ENCODE measurements around the gene RASL12. TPM values are rescaled to one million over a fixed set of nuclear protein-coding genes. Genes with fewer than 3 reads are reported as not detected.

RASL12 gene
- total RNA-seq, 2 donors from 2014 or later, result 3.1 to 6.7 TPM

DNA sequence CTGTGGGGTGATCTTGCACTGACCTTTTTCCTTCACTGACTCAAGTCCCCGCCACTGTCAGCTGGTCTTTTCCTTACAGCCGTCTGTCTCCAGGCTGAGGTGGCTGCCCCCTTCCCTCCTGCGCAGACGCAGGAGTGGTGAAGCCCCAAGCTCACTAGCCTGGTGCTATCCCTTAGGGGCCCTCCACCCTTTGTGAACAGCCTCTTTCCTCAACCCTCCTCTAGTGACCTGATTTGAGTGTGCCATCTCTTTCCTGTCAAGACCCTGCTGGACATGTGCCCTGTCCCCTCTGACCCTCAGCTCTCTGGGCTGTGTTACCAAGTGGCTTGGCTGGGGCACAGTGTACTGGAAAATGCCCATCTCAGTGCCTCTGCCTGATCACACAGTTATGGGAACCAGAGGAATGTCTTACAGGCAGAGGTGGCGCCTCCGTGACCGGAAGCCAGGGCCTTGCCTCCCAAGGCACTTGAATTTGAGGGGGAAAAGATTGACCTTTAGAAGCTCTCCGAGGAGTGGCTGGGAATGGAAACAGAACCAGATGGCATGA, 17.5 kb upstream of the RASL12 start:
- peaks cover 21% of the 10 kb centered on the region for H3K4me1 ChIP-seq
- no peak for DNase-seq
- H3K9me3 ChIP-seq, result no peaks in the 10 kb centered on the region
- no peaks in the 10 kb centered on the region for H3K36me3 ChIP-seq
- no peak overlapping the region for H3K27ac ChIP-seq
- no peak overlapping the region for H3K4me3 ChIP-seq
- TF ChIP-seq, protein P1, sequence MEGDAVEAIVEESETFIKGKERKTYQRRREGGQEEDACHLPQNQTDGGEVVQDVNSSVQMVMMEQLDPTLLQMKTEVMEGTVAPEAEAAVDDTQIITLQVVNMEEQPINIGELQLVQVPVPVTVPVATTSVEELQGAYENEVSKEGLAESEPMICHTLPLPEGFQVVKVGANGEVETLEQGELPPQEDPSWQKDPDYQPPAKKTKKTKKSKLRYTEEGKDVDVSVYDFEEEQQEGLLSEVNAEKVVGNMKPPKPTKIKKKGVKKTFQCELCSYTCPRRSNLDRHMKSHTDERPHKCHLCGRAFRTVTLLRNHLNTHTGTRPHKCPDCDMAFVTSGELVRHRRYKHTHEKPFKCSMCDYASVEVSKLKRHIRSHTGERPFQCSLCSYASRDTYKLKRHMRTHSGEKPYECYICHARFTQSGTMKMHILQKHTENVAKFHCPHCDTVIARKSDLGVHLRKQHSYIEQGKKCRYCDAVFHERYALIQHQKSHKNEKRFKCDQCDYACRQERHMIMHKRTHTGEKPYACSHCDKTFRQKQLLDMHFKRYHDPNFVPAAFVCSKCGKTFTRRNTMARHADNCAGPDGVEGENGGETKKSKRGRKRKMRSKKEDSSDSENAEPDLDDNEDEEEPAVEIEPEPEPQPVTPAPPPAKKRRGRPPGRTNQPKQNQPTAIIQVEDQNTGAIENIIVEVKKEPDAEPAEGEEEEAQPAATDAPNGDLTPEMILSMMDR (IDR thresholded peaks at IDR 0.05), result no peak
- H3K27me3 ChIP-seq, result no peaks in the 10 kb centered on the region
- intact Hi-C loops (cut with DNase I), result no loop called here
- peak overlapping the region in 1 of 2 donors; percentile 13 for H3K9ac ChIP-seq (ENCODE audit: low read depth in 2 of 2, low read length in 2 of 2)

DNA sequence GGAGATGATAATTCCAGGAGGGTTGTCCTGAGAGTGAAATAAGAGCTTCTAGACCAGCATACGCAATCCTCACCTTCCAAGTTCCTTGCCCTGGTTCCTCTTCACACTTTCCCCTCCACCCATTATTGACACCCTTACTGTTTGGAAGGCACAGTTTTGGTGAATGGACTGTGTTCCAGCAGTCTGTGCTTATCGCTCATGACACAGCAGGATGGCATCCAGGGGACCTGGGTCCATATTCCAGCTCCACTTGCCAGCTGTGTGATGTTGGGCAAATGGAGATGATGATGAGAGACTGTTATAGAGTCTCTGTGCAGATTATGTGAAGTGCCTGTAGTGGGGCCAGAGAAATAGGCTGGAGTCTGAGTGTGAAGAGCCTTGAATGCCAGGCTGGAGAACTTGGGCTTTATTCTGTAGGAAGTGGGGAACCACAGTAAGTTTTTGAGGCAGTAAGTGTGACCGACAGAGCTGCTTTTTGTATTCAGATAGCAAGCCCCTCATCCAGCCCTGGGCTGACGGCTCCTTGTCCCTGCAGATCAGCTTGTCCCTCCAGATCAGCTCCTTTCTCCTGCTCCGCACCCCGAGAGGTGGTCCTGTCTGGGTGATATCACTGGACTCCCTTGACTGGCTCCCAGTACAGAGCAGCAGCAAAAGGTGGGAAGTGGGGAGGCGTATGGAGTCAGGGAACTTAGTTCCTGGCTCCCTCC, 16.9 kb upstream of the RASL12 start:
- no peaks in the 10 kb centered on the region for H3K9me3 ChIP-seq

DNA sequence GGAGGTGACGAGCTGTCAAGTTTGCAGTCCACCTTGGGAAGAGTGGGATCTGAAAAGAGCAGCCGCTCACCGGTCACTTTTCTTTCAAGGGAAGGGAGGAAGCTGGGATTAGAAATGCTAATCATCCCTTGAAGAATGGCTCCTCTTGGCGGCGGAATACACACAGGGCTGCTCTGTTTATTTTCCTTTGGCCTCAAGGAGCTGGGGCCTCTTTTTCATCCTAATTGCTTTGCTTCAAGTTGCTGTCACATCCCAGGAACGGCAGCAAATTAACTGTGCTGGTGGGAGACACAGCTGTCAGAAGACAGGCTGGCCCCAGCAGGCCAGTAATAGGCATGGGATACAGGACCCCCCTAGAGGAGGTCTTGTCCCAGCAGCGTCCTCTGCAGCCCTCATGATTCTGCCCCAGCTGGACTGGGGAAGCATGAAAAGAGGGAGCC, 15.5 kb upstream of the RASL12 start:
- Histone ChIP-seq H3K4me1 (peaks cover 15% of the 10 kb centered on the region), H3K9ac (ENCODE audit: low read depth in 2 of 2, low read length in 2 of 2) (no peak overlapping the region), H3K36me3 (no peaks in the 10 kb centered on the region), H3K9me3 (no peaks in the 10 kb centered on the region), H3K4me3 (no peak overlapping the region), H3K27me3 (no peaks in the 10 kb centered on the region), H3K27ac (no peak overlapping the region)
- intact Hi-C loops (cut with DNase I), result loop anchor here (5.0 kb wide), 1 partner anchor 46 kb away; no protein-coding TSS in a partner anchor
- no peak for DNase-seq
- TF ChIP-seq, protein P1 (IDR thresholded peaks at IDR 0.05), result no peak

More for the DNA sequence above, 16.9 kb upstream of the RASL12 start:
- no peak overlapping the region for H3K9ac ChIP-seq (ENCODE audit: low read depth in 2 of 2, low read length in 2 of 2)
- H3K4me3 ChIP-seq, result no peak overlapping the region
- intact Hi-C loops (cut with DNase I), result loop anchor here (5.0 kb wide), 1 partner anchor 47 kb away; no protein-coding TSS in a partner anchor
- H3K36me3 ChIP-seq, result no peaks in the 10 kb centered on the region
- H3K27ac ChIP-seq, result no peak overlapping the region
- no peaks in the 10 kb centered on the region for H3K27me3 ChIP-seq
- TF ChIP-seq, protein P1 (IDR thresholded peaks at IDR 0.05), result no peak
- peaks cover 21% of the 10 kb centered on the region for H3K4me1 ChIP-seq
- no peak for DNase-seq

DNA sequence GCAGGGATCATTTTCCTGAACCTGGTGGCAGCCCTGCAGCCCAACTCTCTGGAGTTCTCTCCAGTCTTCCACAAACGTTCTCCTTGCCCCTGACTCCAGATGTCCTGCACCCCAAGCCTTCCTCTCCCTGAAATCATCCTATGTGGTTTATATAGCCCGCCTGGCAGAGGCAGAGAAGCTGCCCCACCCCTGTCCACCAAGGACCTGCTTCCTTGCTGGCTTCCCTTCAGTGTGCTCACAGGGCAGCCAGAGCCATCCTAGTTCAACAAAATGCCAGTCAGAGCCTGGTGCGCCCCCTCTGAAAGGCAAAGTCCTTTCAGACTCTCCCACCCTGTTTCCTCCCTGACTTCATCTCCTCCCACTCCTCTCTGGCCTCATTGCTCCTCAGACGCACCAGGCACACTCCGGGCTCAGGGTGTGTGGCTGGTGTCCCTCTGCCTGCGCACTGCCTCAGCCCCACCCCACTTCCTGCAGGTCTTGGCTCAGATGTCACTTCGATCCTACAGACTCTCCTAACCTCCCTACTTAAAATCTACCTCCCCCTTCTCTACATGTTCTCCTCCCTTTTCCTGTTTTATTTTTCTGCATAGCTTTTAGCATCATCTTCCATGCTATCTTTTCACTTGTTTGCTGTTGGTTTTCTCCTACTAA, 14.6 kb upstream of the RASL12 start:
- Histone ChIP-seq H3K36me3 (no peaks in the 10 kb centered on the region), H3K27me3 (no peaks in the 10 kb centered on the region), H3K4me1 (peaks cover 8% of the 10 kb centered on the region), H3K27ac (peak overlapping the region; percentile 25), H3K9ac (ENCODE audit: low read depth in 2 of 2, low read length in 2 of 2) (peak overlapping the region in 1 of 2 donors; percentile 27), H3K4me3 (no peak overlapping the region), H3K9me3 (no peaks in the 10 kb centered on the region)
- TF ChIP-seq, protein P1 (IDR thresholded peaks at IDR 0.05), result no peak
- DNase-seq, result peak; percentile 78
- intact Hi-C loops (cut with DNase I), result loop anchor here (5.0 kb wide), 1 partner anchor 45 kb away; no protein-coding TSS in a partner anchor

DNA sequence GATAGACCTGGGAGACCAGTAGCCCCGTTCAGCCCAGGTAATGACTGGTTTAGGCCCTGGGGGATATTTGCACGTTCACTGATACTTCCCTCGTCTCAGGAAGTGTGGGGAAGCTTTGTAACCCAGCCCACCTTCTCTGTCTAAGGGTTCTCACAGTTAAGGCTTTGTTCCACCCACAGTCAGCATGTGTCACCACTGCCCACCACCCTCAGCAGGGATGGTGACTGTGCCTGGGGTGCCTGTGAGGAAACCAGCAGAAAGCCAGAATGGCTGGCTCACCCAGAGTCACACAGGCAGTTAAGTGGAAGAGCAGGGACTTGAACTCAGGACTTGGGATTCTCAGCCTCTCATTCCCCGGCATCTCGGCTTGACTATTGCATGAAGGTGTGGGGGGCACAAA, 14.0 kb upstream of the RASL12 start:
- intact Hi-C loops (cut with DNase I), result loop anchor here (5.0 kb wide), 1 partner anchor 44 kb away; no protein-coding TSS in a partner anchor
- Histone ChIP-seq H3K4me1 (peaks cover 8% of the 10 kb centered on the region), H3K27me3 (no peaks in the 10 kb centered on the region), H3K27ac (no peak overlapping the region), H3K9me3 (no peaks in the 10 kb centered on the region), H3K36me3 (no peaks in the 10 kb centered on the region), H3K4me3 (no peak overlapping the region), H3K9ac (ENCODE audit: low read depth in 2 of 2, low read length in 2 of 2) (peak overlapping the region in 1 of 2 donors; percentile 27)
- TF ChIP-seq, protein P1 (IDR thresholded peaks at IDR 0.05), result no peak
- DNase-seq, result no peak
